ENCODE results near the gene MRPL37. TPM values are rescaled to one million over a fixed set of nuclear protein-coding genes. Genes with fewer than 3 reads are reported as not detected.

MRPL37 gene
- total and polyA plus RNA-seq, 7 donors, result 68.9 to 109 (median 100) TPM

DNA sequence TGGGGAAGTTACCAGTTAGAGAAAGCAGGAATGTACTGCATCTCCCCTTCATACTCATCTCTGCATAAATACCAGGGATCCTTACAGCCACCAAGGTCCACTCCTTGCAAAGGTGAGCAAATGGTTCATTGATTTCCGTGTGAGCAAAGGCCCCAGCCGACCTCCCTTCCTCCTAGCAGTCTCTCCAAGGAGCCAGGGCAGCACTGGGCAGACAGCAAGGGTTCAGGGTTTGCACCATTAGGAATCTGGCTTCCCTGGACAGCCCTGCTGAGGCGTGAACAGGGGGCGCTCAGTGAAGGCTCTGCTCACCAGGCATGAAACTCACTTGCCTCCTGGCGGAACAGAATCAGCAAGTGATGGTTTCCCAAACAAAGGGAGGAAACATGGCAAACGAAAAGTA is 65.7 kb downstream of the MRPL37 start:
- ATAC-seq, result no peak
- Histone ChIP-seq H3K4me1 (peaks cover 14% of the 10 kb centered on the region), H3K9me3 (no peaks in the 10 kb centered on the region), H3K36me3 (ENCODE audit: insufficient read depth in 1 of 2, low read depth in 1 of 2) (no peaks in the 10 kb centered on the region), H3K27ac (no peak overlapping the region), H3K4me3 (no peak overlapping the region), H3K27me3 (ENCODE audit: insufficient read depth in 3 of 3, low read length in 2 of 3) (no peaks in the 10 kb centered on the region)
- intact Hi-C loops (cut with DNase I), result loop anchor here in 1 of 2 donors (5.0 kb wide), 1 partner anchor 48 kb away; no protein-coding TSS in a partner anchor
- 86 to 91% (median 87%) methylated on average over 6 of the region's 6 CpGs for WGBS, 3 donors
- TF ChIP-seq, protein P1, sequence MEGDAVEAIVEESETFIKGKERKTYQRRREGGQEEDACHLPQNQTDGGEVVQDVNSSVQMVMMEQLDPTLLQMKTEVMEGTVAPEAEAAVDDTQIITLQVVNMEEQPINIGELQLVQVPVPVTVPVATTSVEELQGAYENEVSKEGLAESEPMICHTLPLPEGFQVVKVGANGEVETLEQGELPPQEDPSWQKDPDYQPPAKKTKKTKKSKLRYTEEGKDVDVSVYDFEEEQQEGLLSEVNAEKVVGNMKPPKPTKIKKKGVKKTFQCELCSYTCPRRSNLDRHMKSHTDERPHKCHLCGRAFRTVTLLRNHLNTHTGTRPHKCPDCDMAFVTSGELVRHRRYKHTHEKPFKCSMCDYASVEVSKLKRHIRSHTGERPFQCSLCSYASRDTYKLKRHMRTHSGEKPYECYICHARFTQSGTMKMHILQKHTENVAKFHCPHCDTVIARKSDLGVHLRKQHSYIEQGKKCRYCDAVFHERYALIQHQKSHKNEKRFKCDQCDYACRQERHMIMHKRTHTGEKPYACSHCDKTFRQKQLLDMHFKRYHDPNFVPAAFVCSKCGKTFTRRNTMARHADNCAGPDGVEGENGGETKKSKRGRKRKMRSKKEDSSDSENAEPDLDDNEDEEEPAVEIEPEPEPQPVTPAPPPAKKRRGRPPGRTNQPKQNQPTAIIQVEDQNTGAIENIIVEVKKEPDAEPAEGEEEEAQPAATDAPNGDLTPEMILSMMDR (IDR thresholded peaks at IDR 0.05), result no peak
- DNase-seq, result no peak

DNA sequence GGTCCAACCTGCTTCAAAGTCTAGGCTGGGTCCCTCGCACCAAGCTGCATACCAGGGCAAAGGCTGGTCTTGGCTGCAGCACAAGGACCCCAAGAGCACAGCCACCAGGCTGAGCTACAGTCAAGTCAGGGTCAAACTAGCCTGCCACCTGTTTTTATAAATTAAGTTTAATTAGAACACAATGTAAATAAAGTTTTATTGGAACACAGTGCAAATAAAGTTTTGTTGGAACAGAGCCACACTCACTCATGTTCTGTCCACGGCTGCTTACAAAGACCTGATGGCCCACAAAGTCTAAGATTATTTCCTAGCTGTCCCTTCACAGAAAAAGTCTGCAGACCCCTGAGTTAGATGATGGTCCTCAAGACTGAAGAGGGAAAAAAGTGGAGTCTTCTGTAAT is 66.2 kb downstream of the MRPL37 start:
- H3K27ac ChIP-seq, result no peak overlapping the region
- ATAC-seq (no peak), DNase-seq (no peak)
- no peaks in the 10 kb centered on the region for H3K9me3 ChIP-seq
- TF ChIP-seq, protein P1 (IDR thresholded peaks at IDR 0.05), result no peak
- H3K4me3 ChIP-seq, result no peak overlapping the region
- no peaks in the 10 kb centered on the region for H3K27me3 ChIP-seq (ENCODE audit: insufficient read depth in 3 of 3, low read length in 2 of 3)
- no peaks in the 10 kb centered on the region for H3K36me3 ChIP-seq (ENCODE audit: insufficient read depth in 1 of 2, low read depth in 1 of 2)
- H3K4me1 ChIP-seq, result peaks cover 14% of the 10 kb centered on the region
- intact Hi-C loops (cut with DNase I), result loop anchor here in 1 of 2 donors (5.0 kb wide), 1 partner anchor 49 kb away; no protein-coding TSS in a partner anchor
- WGBS, 3 donors, result 87 to 93% (median 91%) methylated on average over 2 of the region's 2 CpGs

DNA sequence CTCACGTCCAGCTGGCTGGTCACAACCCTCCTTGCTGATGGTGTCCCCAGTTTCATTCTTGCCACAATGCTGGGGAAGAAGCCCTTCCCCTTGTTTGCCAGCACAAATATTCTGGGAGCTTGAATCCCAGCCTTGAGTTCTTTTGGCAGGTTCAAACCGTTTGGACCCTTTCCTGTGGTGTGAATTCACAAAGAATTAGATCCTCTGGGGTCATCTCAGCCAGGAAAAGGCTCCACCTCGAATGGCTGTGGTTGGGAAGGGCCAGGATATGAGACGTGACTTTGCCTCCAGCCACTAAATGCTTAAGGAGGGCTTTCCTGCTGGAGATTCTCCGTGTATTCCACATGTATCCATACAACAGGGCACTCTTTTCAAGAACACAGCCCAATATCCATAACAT is 66.9 kb downstream of the MRPL37 start:
- WGBS, 3 donors, result 41 to 54% (median 48%) methylated on average over 5 of the region's 5 CpGs
- Histone ChIP-seq H3K4me3 (no peak overlapping the region), H3K4me1 (peaks cover 21% of the 10 kb centered on the region), H3K27me3 (ENCODE audit: insufficient read depth in 3 of 3, low read length in 2 of 3) (no peaks in the 10 kb centered on the region), H3K27ac (no peak overlapping the region), H3K9me3 (no peaks in the 10 kb centered on the region), H3K36me3 (ENCODE audit: insufficient read depth in 1 of 2, low read depth in 1 of 2) (no peaks in the 10 kb centered on the region)
- DNase-seq (no peak), ATAC-seq (no peak)
- intact Hi-C loops (cut with DNase I), result loop anchor here in 1 of 2 donors (5.0 kb wide), 1 partner anchor 50 kb away; no protein-coding TSS in a partner anchor
- TF ChIP-seq, protein P1 (IDR thresholded peaks at IDR 0.05), result no peak

Other genes with a start within 250 kb of the MRPL37 start
- not detected for gene LDLRAD1, start 182.0 kb upstream of the MRPL37 start, total RNA-seq
- gene LDLRAD1, start 182.0 kb upstream of the MRPL37 start, polyA plus RNA-seq, result not detected
- 100 to 1,000 TPM; 166 to 216 (median 182) TPM for gene TMEM59, start 147.0 kb upstream of the MRPL37 start, total RNA-seq
- gene TMEM59, start 147.0 kb upstream of the MRPL37 start, polyA plus RNA-seq, result 100 to 1,000 TPM; 123 to 240 (median 140) TPM
- gene TCEANC2, start 146.6 kb upstream of the MRPL37 start, total RNA-seq, result 10 to 100 TPM in 1 of 4 donors, 1 to 10 TPM in 3; 5.5 to 10.4 (median 6.6) TPM
- gene TCEANC2, start 146.6 kb upstream of the MRPL37 start, polyA plus RNA-seq, result 1 to 10 TPM; 2.3 to 9.5 (median 2.4) TPM
- not detected for gene CDCP2, start 47.2 kb upstream of the MRPL37 start, total RNA-seq
- not detected for gene CDCP2, start 47.2 kb upstream of the MRPL37 start, polyA plus RNA-seq
- 1 to 10 TPM; 2.8 to 6.4 (median 3.3) TPM for gene CYB5RL, start 137 bp upstream of the MRPL37 start, total RNA-seq
- 1 to 10 TPM in 2 of 3 donors, under 1 TPM in 1; 0.89 to 3.4 (median 1.0) TPM for gene CYB5RL, start 137 bp upstream of the MRPL37 start, polyA plus RNA-seq
- 10 to 100 TPM; 13.8 to 24.2 (median 22.0) TPM for gene SSBP3, start 206.2 kb downstream of the MRPL37 start, total RNA-seq
- 10 to 100 TPM in 2 of 3 donors, 1 to 10 TPM in 1; 7.9 to 22.6 (median 12.5) TPM for gene SSBP3, start 206.2 kb downstream of the MRPL37 start, polyA plus RNA-seq

Data from psoas muscle (tissue), 8 donors.